HG03378 (cell line): ENCODE results near the gene LECT2.

Experiments used
- ATAC-seq: cut with Tn5 transposase; IDR thresholded peaks from one replicate; pipeline ENCODE4 v1.9.1; 2021; ENCODE audit warnings: mild to moderate bottlenecking, moderate library complexity; ENCODE audit not compliant: unreplicated experiment

Gene LECT2

DNA sequence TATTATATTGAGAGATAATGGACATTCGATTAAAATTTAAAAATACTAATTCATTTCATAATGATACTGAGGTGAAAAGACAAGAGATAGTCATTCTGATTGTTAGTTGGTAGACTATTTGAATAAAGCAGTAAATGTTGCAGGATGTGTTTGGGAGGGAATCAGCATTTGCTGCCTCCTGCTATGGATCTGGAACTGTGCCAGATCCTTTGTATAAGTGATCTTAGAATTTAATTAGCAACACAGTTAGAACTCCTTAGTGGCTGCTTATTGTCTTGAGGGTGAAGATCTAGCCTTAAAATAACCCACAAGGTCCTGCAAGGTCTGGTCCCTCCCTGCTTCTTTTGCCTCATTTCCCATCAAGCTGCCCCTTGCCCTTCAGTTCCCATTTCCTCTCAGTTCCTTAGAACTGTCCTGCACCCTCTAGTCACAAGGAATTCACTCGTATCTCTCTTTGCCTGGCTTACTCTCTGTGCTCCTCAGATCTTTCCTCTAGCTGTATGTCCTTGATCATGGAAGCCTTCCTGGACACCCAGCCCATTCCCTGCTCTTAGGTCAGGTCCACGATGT is 12.5 kb downstream of the LECT2 start:
- no peak for ATAC-seq

DNA sequence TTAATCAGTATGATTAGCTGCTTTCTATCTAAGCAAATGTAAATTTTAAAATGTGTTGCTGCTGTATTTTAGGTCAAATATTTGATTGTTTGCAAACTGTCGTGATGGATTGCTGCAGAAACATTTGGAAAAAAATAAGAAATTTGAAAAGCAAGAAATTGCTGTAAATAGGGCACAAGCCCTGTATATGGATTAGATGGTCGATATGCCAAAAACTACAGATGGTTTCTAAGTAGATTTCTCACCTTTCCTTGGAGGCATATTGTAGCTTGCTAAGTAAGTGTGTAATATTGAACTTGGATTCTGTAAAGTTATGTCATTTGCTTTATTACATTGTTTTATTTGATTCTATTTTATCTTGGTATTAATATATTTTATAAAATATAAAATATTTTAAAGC is 13.1 kb downstream of the LECT2 start:
- no peak for ATAC-seq

DNA sequence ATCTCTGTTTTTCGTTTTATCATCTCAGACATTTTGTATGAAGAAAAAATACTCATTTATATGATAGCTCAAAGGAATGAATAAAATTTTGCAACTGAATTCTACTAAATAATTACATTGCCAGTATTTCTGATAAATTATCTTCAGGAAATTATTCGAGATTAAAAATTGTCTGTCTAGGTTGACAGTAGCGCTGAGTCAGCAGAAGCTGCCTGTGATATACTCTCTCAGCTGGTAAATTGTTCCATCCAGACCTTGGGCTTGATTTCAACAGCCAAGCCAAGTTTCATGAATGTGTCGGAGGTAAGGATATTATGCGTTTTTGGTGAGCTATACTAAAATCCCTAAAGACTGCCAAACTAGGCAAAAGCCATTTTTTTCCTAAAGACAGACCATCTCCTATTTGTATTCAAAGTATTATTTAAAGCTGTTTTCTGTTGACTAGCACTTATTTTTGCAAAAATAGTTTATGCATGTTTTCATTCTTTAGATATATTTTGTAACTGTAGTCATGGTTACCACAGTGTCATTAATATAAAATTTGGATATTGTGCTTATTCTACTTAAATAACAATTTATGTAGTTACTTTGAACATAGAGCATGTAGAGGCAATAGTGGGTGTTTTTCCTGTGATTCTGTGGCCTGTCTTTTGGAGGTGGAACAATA is 17.4 kb downstream of the LECT2 start:
- ATAC-seq = no peak

DNA sequence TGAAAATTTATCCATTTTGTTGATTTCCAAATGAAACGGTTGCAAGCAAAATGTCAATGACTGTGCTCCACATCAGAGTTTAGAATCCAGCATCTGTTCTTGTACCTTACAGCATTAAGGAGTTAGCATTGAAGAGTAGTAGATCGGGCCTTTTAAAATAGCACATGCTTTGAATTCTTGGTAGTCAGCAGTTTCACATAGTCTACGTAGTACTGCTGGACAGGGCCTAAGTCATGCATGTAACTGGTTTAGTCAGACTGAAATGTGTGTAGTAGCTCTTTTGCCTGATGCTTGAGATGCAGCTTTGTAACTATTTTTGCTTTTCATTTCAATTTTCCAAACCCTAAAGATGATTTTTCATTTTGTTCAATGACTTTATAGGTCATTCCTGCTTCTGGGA is 19.8 kb downstream of the LECT2 start:
- no peak for ATAC-seq

DNA sequence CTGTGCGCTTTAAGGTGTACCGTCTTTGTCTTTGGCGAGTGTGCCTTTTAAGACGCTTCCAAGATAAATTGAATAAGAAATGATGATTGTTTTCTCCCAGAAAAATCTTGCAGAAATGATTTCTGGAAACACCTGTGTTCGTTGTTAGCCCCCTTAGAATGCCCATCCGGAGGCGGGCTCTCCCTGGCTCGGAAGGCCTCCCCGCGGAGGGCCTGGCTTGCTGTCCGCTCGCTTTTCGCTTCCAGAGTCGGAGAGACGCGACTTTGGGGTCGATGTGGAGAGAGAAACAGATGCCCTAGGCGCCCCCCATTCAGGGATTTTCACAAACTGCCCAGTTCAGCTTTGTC is 23.9 kb downstream of the LECT2 start:
- no peak for ATAC-seq

DNA sequence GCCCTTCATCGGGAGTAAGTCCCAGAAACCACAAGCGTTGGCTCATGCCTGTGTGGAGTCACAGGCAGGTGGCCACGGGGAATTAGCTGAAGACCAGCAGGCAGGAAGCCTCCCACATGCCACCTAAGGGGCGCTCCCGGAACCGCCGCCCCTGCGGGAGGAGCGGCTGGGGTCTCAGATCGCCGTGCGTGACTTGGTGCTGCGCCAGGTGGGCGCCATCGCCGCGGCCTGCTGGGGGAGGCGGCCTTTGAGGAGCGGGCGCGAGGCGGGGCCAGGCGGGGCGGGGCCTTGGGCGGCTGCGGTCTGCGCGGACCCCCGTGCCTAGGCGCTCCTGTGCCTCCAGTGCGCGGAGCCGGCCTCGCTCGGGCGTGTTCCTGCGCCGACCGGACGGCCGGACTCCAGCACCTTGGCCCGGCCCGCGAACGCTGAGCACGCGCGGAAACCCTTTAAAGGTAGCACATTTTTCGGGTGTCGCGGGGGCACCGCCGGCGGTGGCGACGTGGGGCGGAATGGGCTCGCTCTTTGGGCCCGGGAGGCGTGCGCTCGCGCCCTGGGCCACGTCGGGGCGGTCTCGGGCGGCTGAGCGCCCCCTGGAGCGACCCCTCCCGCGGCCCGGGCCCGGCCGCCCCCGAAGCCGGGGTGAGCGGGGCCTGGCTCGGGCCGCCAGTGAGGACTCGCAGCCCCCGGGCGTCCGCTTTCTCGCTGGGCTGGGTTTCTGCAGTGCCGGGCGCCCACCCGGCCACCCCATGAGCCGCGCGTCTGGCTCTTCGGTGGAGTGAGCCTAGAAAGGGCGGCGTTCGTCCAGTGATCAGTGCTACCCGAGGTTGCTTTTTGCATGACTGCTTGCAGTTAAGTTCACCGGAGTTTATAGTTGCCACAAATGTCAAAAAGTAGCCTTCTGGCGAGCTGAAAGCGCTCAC is 24.5 kb downstream of the LECT2 start:
- ATAC-seq = no peak

DNA sequence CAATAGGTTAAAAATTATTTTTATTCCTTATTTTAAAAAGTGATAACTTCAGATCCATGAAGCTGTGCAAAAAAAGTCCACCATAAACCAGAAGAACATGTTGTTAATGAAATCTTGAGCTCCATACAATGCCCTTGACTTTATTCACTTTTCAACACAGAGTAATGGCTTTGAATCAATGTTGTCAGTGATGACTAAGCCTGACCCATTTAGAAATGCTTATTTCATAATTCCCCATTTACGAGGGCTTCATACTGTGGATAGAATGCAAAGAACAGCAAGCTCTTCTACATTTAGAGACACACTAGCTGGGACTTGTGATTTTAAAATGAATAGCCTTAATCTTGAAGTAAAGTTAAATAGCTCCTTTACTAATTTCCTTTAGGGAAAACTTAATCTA is 33.4 kb downstream of the LECT2 start:
- ATAC-seq = no peak

DNA sequence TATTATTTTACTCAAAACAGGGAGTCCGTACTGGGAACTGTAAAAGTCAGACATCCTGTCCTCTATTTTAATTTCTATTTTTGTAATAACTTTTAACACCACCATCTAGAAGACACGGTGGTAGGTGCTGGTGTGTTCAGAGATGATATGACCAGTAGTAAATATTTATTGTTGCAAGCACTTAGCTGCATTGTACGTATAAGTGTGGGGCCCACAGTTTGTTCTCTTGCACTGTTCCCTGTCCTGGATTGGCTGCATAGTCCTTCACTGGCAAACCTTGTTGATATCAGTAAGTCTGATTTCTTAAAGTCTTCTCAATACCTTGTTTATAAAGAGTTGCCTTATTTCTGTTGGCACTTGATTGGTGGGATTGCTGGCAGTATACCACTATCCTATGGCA is 34.6 kb downstream of the LECT2 start:
- no peak for ATAC-seq

DNA sequence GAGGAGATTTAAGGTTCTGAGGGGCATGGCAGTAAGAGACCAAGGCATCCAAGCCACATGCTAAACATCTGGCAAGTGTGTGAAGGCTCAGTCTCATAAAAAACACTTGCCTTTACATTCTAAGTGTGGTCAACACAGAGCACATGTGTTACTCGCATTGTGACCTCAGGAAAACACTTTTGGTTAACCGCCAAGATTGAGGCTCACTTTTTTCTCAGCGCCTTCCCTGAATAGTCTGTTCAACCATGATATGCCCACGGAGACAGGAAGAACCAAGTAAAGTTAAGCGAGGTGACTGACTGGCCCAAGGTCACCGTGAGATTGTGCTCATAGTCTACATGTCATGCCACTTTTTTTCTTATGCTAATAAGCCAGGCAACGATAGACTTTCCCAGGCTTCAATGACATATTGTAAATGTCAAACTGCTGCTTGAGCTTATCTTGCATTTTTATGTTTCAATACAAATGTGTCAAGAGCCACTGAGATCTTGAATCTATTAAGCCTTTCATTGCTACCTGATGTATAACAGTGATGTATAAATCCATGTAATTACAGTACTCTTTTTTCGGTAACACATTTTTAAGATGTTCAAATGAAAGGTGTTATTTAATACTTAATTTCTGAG is 38.0 kb downstream of the LECT2 start:
- no peak for ATAC-seq

DNA sequence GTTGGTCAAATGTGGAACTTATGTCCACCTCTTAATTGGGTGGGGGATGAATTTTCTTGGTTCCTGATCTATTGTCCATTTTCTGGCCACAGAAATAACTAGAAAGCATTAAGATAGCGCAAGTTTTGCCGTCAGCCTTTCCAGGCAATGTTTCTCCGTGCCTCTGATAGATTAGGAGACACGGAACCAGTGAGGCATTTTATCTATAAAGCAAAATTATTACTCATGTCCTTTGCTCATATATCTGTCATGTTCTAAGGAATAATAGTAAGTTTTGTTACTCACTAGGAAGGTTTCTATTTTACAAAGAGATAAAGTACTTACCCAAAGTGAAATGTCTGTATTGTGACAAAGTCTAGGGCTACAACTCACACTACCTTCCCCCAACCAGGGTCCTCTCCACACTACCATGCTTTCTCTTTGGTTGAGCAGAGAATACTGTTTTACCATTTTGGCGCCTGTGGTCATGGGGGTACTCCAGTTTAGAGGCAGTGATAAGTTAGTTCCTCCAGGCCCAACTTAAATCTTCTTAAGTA is 39.2 kb downstream of the LECT2 start:
- ATAC-seq = no peak

DNA sequence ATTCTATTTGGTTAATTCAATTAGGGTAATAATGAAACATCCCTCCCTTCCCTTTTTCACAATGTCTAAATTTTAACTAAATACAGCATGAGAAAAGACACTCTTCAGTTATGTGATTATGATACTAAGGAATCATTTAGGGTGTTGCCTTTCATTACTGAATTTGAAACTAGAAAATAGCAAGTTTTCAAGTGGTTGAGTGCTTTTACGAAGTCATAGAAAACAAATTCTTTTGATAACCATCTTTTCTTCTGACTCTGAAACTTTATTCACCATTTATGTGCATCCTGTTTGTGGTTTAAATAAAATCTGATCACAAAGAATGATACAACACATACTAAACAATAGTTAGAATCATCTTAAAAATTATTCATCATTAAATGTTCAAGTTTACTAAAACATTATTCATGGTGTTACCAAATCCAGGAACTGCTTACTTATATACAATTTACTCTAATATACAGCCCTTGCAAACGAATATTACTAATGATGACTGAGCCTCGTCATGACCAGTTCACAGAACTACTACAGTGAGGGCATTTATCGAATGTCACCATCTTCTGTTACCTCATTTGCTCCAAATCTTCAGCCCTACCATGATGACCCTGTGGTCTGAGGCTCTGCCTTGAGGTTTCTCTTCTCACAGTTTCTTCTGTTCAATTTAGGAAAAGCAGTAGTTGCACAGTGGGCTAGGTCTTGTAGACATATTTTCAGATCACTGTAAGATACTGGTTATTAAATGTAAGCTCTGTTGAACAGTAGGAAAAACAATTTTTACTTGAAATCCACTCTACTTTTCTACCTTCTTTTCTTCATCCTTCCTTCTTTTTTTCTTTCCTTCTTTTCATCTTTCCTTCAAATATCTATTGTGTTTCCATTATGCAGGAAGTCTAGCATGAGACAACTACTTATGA is 40.8 kb downstream of the LECT2 start:
- no peak for ATAC-seq

DNA sequence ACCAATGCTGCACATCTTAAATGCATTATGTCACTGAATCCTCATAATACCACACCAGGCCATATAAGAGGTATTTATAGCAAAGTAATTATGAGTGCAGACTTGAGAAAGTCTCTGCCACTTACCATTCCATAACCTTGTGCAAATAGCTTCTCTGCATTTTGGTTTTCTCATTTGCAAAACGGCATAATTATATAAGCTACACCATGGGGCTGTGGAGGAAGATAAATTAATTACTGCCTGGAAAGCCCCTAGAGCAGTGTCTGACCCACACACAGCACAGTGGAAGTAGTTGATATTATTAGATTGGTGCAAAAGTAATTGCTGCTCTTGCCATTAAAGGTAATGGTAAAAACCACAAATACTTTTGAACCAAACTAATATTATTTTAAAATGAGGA is 49.6 kb downstream of the LECT2 start:
- ATAC-seq = no peak

DNA sequence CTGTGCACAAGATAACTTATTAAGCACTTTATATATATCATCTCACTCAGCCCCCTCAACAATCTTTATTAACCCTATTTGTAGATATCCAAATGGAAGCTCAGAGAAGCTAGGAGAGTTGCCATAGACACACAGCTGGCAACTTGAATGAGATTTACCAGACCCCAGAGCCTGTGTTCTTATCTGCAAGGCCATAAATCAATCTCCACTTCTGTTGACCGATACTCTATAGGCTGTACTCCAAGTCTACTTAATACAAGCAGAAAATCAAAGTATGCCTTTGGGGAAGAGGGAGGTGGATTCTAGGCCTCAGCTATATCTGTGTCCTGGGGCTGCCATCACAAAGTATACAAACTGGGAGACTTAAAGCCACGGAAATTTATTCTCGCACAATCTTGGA is 53.1 kb downstream of the LECT2 start:
- ATAC-seq = no peak

DNA sequence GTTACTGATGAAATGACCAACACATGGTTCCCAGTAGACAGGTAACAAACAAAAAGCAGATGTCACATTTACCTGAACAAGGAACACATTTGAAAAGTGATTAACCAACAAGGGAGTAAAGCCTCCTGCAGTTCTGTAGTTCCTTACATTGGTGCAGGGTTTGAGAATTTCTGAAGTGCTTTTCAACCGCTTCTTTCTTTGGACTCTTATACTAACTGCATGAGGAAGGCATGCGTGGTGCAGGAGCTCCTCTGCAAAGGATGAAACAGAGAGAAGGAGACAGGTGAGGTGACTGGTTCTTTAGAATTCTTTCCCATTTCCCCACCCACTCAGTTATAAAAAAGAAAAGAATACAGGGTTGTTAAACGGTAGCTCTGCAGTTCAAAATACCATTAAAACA is 54.5 kb downstream of the LECT2 start:
- no peak for ATAC-seq

DNA sequence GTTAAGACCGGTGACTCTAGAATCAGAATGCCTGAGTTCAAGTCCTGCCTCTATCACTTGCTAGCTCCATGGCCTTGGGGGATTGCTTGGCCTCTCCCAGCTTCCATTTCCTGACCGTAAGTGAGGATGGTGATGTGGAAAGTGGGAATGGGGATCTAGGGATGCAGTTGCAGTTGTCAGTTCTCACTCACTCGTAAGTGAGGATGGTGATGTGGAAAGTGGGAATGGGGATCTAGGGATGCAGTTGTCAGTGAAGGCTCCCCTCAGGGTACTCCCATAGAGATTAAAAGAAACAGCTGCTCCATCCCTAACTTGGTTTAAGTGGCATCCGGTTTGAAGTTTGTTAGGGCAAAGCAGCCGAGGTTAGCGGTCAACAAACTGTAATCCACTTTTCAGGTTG is 56.1 kb downstream of the LECT2 start:
- no peak for ATAC-seq
